Testis (tissue), 2 donors: ENCODE data around the gene CACNG4.

ENCODE experiments used
- CTCF ChIP-seq, 3 experiments: fragments of 450-650 bp in 2 of 3; fragments of 200-600 bp in 1 of 3; sonication (generic) in 1 of 3; IDR thresholded peaks; one replicate each; pipeline ENCODE4 v1.5.1; 2016 to 2019; ENCODE audit warnings: antibody characterized with exemption in 3 of 3, mild to moderate bottlenecking in 2 of 3, moderate library complexity in 1 of 3
- POLR2A ChIP-seq: fragments of 450-650 bp; IDR thresholded peaks from one replicate; pipeline ENCODE4 v1.6.1; 2017; ENCODE audit warnings: antibody characterized with exemption, mild to moderate bottlenecking, moderate library complexity

- TF ChIP-seq POLR2A (no peak), CTCF (IDR thresholded peaks at IDR 0.05) (no peak)
Measured at GRCh38 chr17:67019809-67020208, 55.3 kb downstream of the CACNG4 start.
